Dermis blood vessel endothelial cell (primary cell): ENCODE data around the gene FBXL15. TPM values are rescaled to one million over a fixed set of nuclear protein-coding genes. Genes with fewer than 3 reads are reported as not detected.

Experiments
- DNase-seq: peaks from one replicate; pipeline ENCODE4 v3.0.0; 2010
- total RNA-seq: library from RNA; depleted of rRNA; stranded (reverse); fragments of >200 nt; gene quantifications from 2 replicates; pipeline ENCODE4 v1.2.3, GENCODE V29; 2014

Gene FBXL15
- total RNA-seq, 1 donor from 2014 or later: 12.6 TPM

- DNase-seq: no peak
Observed at GRCh38 chr10:102411341-102412255, 9.0 kb upstream of the FBXL15 start.

GRCh38 chr10:102412293-102412692, 8.3 kb upstream of the FBXL15 start:
- no peak for DNase-seq

GRCh38 chr10:102413053-102413705, 7.5 kb upstream of the FBXL15 start:
- no peak for DNase-seq

GRCh38 chr10:102413806-102414561, 6.7 kb upstream of the FBXL15 start:
- DNase-seq: no peak

- no peak for DNase-seq
Observed at GRCh38 chr10:102414749-102415148, 5.9 kb upstream of the FBXL15 start.

- no peak for DNase-seq
Observed at GRCh38 chr10:102416283-102416682, 4.4 kb upstream of the FBXL15 start.

- DNase-seq: no peak
Observed at GRCh38 chr10:102416695-102417094, 3.9 kb upstream of the FBXL15 start.

- DNase-seq: no peak
Observed at GRCh38 chr10:102418622-102419268, 1.9 kb upstream of the FBXL15 start, which contains the start of gene PSD. Gene PSD, minus strand, starts transcription at chr10:102418785. Its CDS starts 1,747 bp downstream, at chr10:102417038.

- peak; percentile 51 for DNase-seq
Observed at GRCh38 chr10:102419269-102420180, 1.1 kb upstream of the FBXL15 start.

- no peak for DNase-seq
Observed at GRCh38 chr10:102420181-102420713, 389 bp upstream of the FBXL15 start.

- DNase-seq: no peak
Observed at GRCh38 chr10:102421507-102421756, 796 bp downstream of the FBXL15 start.

GRCh38 chr10:102421757-102422512, 1.3 kb downstream of the FBXL15 start:
- peak; percentile 33 for DNase-seq

GRCh38 chr10:102422545-102423129, 2.0 kb downstream of the FBXL15 start:
- peak; percentile 87 for DNase-seq

GRCh38 chr10:102423372-102423968, 2.8 kb downstream of the FBXL15 start:
- no peak for DNase-seq

GRCh38 chr10:102424145-102424544, 3.5 kb downstream of the FBXL15 start:
- DNase-seq: no peak

GRCh38 chr10:102424916-102425315, 4.3 kb downstream of the FBXL15 start:
- DNase-seq: no peak

GRCh38 chr10:102425444-102425843, 4.8 kb downstream of the FBXL15 start:
- DNase-seq: no peak

- DNase-seq: no peak
Observed at GRCh38 chr10:102426803-102427287, 6.2 kb downstream of the FBXL15 start.

GRCh38 chr10:102429468-102429867, 8.8 kb downstream of the FBXL15 start:
- DNase-seq: no peak
